GM19467 (cell line): Measurements from ENCODE around the gene KIAA0753.

Source experiments
- ATAC-seq: cut with Tn5 transposase; IDR thresholded peaks from one replicate; pipeline ENCODE4 v1.9.1; 2021; ENCODE audit warnings: mild to moderate bottlenecking, moderate library complexity; ENCODE audit not compliant: unreplicated experiment

Gene KIAA0753

DNA sequence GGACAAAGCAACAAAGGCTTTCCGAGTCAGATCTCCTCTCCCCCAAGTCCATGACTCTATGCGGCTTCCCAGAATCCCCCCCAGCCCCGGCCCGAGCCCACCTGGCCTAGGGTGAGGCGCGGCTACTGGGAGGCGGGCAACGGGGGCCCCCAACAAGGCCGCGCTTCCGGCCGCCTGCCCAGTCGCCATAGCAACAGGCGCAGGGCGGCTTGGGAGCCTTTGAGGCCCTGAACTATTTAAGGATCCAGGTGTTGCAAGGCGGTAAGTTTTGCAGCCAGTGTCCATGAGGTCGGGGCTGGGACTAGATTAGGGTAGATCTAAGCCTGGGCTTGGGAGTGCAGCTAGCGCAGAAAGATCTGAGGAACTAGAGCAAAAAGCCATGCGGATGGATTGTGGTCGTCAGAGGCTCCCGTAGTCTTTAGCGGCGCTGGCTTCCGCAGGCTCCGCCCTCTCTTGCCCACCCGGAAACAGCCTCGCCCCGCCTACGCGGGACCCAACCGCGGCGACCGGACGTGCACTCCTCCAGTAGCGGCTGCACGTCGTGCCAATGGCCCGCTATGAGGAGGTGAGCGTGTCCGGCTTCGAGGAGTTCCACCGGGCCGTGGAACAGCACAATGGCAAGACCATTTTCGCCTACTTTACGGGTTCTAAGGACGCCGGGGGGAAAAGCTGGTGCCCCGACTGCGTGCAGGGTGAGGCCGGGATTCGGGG, at the start of gene KIAA0753, which contains the start of gene TXNDC17:
Gene KIAA0753, minus strand, starts transcription at position 176 of the 711 bp plus-strand sequence. CDS start 5,608 bp downstream, outside the sequence.
Gene TXNDC17, plus strand, starts transcription at position 525 of the 711 bp plus-strand sequence. Its CDS starts 23 bp downstream, at position 548.
- peak; percentile 87 for ATAC-seq

DNA sequence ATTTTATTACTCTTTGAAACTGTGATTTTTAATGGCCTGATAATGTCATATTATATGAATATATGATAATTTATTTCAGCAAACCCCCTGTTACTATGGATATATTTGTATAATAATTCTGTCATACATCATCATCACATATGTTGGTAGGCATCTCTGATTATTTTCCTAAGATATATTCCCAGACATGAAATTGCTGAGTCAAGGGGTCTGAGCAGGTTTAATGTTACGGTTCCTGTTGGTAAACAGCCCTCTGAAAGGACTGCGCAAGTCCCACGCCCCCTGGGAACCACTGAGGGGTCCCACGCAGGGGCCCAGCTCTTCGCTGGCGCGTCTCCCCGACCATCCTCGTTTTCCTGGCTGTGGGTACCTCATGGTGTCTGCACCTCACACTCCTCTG, 48.4 kb upstream of the KIAA0753 start:
- ATAC-seq: no peak

DNA sequence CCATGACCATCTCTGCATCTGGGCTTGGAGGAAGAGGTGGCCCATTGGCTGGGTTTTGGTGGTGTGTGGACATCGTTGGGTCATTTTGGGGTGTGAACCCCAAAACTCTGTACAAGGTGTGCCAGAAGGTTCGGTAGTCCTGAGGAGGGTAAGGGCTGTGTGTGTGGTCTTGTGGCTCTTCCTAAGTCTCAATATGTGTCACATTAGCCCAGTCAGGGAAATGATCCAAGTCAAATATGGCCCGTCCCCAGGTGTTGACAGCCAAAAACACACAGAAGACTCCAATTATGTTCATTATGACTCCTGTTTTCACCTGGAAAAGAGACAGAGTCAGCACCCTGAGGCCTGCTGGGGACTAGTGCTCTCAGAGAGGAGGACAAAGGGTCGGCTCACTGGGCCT, 45.5 kb upstream of the KIAA0753 start:
- ATAC-seq: no peak

DNA sequence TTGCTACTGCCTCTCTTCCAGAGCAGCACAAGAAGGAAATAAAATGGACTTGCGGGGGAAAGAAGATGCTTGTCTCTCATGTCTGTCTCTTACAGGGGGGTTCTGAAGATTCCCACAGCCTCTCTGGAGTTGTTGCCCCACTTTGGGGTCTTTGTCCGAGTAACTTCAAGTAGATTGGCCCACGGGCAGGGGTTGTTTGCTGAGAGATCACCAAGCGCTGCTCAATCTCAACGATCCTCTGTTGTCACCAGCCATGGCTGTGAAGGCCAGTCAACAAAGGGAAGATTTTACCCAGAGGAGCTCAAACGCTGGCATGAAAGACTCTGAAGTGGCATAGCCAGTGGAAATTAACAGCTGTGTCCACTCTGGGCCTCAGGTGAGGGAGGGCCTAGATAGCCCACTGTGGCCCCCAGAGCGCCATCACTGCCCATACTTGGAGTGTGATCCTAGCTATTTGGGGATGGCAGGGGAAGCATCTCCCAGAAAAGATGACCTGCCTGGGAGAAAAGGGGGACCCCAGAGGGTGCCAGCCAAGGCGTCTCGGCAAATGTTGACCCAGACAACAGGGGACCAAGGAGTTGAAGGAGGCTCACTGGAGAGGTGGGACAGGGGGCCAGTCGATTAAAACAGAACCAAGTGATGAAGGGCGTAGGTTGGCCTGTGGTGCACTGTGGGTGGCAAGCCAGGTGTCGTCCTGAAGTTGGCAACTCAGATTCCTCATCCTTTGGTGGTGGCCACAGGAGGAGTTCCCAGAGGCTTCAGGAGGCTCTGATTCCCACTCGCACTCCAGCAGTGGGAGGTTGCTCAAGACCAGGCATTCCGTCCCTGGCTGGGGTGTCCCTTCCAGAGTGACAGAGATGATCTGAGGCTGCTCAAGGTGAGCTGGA, 44.6 kb upstream of the KIAA0753 start:
- no peak for ATAC-seq

DNA sequence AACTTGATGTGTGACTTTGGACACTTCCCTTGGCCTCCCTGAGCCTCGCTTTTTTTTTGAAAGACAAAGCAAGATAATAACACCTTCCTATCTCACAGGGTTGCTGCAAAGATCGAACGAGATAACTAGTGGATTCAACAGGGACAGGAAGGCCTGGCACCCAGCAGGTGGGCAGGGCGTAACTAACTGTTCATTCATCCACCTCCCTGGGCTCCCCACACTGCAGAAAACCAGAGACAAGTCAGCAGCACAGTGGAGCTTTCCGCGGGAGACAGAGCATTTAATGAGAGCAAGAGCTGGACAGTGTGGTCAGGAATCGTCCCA, 43.9 kb upstream of the KIAA0753 start:
- ATAC-seq: no peak

DNA sequence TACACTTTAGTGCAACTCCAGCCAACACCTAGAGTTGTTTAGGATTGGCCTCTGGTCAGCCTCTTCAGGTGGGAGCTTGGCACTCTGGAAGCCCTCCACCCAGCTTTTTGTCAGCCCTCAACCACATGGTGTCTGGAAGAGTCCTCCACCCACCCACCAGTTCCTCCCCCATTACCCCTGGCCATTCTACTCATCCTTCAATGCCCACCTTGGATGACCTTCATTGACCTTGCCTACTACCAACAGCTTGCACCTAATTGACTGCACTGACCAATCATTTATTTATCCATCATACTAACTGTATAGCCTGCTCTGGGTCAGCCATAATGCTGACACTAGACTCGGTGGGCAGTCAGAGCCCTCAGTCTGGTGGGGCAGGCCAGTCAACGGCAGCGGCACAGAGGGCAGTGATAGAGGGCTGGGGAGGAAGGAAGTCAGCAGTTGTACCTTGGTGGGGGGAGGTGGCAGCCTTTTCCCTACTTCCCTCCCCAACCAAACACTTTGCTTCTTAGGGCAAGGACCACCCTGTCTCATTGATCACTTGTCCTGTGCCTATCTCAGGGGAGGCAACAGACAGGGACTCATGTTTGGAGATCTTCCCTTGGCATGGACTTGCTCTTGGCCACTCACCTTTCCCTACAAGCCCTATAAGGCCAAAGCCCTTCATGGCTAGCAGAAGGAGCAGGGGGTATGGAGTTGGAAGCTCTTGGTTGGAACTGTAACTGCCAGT, 43.4 kb upstream of the KIAA0753 start:
- no peak for ATAC-seq

DNA sequence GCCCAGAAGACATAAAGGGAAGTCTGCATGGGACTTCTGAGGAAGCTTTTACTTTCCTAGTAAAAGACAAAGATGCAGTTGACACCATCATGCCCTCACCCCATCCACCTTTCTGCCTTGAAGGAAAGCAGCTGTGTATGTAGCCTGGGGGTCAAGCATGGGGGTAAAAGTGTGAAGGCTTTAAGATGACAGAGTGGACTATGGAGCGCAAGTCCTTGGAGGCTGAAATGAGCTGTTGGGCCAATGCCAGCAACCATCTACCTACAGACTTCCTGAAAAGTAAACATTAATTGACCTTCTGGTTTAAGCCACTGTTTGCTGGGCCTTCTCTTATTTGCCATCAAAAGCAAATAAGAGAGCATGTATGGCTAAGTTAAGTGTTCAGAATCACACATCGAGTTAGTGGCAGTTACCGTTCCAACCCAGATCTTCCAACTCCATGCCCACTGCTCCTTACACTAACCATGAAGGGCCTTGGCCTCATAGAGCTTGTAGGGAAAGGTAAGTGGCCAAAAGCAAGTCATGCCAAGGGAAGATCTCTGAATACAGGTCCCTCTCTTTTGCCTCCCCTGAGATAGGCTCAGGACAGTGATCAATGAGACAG, 42.7 kb upstream of the KIAA0753 start:
- ATAC-seq: no peak

DNA sequence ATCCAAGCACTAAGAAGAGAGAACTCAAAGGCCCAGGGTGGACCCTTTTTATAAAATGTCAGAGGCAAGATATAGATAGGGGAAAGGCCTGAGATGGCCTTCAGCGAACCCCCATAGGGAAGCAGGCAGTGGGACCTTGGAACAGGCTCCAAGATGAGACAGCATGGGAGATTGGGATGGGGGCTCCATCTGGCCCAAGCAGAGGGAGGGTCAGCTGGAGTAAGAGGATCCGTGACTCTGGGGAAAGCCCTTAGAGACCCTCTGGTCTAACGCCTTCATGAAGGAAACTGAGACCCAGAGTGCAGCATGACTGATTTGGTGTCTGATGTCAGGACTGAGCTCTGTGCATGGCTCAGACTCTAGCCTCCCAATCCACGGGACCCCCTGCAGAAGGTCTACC, 41.8 kb upstream of the KIAA0753 start:
- ATAC-seq: no peak

DNA sequence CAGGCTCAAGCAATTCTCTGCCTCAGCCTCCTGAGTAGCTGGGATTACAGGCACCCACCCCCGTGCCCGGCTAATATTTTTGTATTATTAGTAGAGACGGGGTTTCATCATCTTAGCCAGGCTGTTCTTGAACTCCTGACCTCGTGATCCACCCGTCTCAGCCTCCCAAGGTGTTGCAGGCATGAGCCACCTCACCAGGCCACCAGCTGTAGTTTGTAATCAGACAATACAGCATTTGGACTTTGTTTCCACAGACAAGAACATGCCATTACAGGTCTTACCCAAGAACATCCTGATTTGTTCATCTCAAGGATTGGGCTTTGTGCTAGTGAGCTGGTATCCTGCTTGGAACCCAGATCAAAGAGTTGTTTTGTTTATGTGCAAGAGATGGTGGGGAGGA, 41.2 kb upstream of the KIAA0753 start:
- ATAC-seq: no peak

DNA sequence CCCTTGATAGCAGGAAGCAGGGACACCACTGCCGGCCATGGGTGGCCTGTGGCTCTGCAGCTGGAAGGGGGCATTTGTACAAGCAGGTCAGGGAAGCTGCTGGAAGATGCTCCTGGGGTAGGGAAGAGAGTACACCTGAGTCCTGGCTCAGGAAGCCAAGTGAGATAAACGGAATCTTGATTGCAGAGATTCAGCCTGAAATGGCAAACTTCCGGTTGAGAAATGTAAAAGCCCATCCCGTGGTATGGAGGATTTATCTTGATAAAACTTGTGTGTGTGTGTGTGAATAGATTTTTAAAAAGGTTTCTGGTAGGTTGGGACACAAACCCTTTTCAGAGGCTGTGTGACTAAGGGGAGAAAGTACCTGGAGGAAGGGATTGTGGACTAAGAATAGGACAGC, 40.7 kb upstream of the KIAA0753 start:
- no peak for ATAC-seq

DNA sequence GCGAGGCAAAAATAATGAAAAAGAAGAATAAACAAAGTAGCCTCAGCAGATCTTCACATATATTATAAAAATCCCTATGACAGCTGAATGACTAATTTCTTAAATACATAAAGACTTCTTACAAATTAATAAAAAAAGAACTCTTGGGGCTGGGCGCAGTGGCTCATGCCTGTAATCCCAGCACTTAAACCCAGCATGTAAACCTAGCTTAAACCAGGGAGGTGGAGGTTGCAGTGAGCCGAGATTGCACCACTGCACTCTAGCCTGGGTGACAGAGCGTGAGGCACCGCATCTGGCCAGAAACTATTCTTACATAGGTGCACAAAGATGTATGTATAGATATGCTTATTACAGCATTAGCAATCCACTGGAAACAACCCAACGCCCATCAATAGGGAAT, 38.7 kb upstream of the KIAA0753 start:
- ATAC-seq: no peak

DNA sequence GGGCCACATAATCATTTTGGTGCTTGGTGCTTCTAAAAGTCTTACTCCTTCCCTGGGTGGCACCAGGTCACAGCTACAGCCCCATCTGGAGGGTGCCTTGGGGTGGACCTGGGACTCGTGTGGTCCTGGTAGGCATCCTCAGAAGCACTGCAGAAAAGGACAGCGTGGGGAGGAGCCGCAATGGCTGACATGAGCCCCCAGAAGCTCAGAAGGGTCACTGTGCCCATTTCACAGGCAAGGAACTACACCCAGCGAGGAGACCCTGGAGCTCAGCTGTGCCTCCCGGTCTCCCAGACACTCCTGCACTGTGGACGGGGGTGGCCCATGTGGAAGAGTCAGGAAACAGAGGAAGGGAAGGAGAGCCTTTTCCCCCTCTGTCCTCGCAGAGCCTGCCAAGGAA, 37.4 kb upstream of the KIAA0753 start:
- no peak for ATAC-seq

DNA sequence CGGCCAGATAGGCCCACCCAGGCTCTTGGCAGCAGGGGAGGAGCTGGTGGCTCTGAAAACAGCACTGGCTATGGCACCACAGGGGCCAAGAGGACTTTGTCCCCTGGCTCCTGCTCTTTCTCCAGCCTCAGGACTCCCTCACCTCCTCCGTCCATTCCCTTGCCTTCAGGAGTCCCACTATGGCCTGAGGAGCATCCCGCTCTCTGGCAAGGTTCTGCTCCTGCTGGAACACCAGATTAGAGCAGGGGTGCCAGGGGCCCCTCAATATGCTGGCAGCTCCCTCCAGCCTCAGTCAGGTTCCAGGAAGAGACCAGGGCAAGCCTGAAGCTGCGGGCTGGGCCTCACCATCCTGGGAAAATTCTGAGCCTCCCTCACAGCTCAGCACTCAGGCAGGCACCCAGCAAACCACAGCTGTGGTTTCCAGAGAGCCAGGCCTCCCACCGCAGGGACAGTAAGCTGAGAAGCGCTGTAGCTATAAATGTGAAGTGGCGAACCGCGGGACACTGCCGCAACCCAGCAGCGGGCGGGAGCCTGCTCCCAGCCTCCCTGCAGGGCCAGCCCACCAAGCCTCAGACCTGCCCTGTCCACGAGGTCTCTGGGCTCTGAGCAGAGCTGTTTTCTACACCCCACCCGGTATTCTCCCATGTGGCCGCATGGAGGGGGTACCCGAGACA, 36.8 kb upstream of the KIAA0753 start:
- no peak for ATAC-seq

DNA sequence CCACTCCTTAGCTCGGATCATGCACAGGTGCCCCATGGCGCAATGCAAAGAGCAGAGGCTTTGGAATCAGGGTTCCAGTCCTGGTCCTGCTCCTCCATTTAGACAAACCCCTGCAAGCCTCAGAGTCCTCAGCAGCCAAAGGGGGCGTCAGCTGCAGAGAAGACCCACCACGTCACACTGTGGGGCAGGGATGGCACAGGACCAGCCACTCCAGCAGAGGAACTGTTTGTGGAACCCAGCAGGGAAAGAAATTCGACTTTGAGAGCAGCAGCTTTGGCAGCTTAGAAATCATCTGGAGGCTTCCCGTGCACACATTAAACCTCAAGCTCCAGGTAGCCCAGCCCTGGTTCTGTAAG, 36.3 kb upstream of the KIAA0753 start:
- ATAC-seq: no peak

DNA sequence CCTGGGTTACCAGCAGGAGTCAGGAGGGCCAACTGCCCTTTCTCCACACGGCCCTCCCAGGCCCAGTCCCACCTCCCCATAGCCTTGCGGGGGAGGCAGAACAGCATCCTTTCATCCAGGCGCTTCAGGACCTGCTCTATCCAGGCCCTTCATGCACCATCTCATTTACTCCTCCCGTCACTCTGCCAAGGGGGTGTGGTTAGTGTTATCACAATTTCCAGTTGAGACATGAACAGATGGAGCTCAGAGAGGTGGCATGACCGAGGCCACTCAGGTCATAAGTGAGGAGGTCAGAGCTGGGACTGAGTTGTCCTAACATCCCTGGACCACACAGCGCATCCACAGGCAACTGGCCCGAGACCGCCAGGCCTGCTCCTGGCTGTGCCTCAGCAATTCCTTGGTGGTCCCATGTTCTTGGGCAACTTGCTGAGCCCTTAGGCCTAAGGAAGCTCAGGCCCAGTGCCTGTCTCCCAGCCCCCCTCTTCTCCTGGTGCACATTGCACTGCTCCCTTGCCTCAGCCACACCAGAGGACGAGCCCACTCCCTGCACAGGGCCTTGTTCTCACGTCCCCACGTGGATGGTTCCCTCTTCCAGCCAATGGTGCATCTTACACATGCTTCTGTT, 34.8 kb upstream of the KIAA0753 start:
- no peak for ATAC-seq

DNA sequence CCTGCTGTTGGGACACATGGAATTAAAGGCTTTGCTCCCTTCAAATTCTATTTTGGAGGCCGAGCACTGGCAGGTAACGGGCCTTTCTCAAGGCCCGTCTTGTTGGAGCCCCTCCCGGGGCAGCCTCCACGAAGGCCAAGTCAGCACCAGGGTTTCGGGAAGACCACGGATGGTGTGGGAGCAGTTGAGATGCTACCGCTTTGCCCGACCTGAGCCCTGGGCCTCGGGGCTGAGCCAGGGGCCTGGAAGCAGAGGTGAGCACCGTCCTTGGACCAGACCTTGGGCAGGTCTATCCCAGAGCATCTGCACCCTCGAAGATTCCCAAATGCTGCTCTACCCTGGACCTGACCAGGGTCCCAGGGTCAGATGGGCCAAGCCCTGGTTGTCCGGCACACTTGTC, 34.1 kb upstream of the KIAA0753 start:
- ATAC-seq: no peak

DNA sequence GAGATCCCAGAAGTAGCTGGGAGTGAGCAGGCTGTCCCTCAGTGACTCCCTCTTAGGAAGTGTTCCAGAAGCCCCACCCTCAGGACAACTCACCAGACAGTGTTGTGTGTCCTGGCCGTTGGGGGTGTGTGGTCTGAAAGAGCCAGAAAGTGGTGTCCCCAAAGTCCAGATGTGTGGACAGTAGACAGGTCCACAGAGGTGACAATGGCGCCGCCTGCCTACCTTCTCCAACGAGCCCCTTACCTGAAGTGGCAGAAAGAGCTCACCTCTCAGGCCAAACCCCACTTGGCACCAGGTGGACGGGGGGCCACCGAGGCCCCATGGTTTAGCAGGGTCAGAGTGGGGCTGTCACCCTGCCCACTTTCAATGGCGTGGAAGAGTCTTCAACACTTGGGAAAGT, 30.9 kb upstream of the KIAA0753 start:
- ATAC-seq: no peak

DNA sequence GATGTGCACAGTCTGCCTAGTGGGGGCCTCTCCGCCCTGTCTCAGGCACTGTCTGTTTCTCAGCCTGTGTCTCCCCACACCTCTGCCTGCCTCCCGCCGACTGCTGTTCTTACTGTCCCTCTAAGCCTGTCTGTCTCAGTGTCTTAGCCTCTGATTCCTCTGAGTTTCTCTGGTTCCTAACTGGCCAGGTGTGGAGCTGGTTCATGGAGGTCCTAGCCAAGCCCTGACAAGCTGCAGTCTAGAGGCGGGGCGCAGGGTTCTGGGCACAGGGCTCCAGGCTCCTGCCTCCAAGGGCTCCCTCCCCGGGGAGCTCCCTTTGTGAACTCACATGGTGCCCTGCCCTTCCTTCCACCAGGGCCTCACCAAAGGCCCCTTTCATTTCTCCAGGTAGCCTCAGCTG, 30.5 kb upstream of the KIAA0753 start:
- ATAC-seq: no peak

DNA sequence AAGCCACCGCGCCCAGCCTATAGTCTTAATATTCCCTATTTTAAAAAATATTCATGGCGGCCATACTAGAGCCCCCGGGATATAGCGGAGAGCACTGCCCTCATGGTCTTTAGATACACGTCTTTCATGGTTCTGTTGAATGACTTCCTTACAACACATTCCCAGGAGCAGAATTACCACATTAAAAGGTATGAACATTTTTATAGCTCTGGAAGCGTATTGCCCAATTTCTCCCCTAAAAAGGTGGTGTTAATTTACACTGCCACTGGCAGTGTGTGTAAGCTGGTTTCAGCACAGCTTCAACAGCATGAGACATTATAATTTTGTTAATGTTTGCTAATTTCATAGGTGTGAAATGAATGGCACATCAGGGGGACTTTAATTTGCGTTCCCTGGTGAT, 30.1 kb upstream of the KIAA0753 start:
- ATAC-seq: no peak

DNA sequence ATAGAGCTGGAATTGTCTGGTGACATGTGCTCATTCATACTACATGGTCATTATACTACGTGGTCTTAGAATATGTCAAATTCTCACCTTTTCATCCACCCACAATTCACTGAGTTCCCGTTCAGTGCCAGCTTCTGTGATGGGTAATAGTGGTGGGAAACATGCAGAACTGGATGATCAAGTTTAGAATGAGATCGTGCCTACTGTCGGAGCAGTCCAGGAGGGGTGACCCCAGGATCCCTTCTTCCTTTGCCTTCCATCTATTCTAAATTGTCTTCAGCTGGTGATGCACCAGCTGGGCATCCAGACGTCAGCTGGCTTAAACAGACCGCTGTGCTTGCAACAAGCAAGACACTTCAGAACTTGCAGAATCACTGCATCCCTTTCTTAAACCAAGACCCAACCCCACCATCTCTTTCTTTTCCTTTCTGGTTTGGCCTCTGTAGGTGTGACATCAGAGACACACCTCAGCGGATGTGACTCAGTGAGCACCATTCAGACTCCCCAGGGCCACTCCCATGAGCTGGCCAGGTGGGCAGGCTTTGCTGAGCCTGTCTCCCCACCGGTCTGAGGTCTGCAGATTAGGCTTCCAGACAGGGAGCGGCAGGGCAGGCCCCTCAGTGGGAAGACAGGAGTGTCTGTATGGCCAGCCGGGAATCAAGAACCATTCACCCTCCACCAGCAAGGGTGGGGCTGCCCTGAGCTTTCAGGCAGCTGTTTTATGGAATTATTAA, 29.1 kb upstream of the KIAA0753 start:
- no peak for ATAC-seq
